C4-2B (cell line): ENCODE data around the gene STAB1.

ENCODE experiments used
- H3K27ac ChIP-seq: fragments of 450-650 bp; 2 replicates; pipeline ENCODE4 v1.5.1; 2017
- ZFX ChIP-seq: fragments of 450-650 bp; IDR thresholded peaks from 2 replicates; pipeline ENCODE4 v1.6.1; 2017
- TF ChIP-seq, protein P1 (sequence below): fragments of 450-650 bp; conservative IDR thresholded peaks from 2 replicates; pipeline ENCODE4 v1.5.1; 2017; ENCODE audit warnings: mild to moderate bottlenecking

STAB1 gene

DNA sequence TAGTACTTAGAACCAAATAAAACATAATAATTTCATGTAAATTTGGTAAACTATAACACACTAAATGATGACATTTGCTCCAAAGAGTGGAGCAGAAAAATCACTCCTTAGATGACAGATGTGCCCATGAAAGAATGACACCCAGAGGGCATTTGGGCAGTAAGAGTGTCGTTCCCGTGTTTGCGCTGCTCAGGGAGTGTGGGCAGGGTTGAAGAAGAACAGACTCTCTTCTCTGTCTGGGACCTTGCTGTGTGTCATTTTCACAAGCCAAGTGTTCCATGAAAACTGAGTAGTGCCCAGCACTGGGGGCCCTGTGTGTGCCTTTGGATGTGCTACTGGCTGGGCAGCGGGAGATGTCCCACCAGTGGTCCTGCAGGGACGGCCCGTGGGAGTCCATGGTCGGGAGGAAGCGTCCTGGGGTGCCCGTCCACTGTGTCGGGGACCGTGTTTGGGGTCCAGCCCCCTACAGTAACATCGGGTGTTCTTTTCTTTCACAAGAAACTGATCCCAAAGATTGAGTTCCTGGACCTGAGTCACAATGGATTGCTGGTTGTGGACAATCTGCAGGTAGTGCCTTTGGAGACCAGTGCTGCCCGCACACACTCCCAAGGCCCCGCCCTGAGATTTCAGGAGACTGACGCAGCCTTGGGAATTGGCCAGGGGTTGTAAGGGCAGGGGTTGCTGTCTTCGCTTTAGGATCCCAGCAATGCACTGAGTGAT lies 17.9 kb upstream of the STAB1 start:
- no peak overlapping the region for H3K27ac ChIP-seq
- TF ChIP-seq ZFX: no peak
- TF ChIP-seq, protein P1, sequence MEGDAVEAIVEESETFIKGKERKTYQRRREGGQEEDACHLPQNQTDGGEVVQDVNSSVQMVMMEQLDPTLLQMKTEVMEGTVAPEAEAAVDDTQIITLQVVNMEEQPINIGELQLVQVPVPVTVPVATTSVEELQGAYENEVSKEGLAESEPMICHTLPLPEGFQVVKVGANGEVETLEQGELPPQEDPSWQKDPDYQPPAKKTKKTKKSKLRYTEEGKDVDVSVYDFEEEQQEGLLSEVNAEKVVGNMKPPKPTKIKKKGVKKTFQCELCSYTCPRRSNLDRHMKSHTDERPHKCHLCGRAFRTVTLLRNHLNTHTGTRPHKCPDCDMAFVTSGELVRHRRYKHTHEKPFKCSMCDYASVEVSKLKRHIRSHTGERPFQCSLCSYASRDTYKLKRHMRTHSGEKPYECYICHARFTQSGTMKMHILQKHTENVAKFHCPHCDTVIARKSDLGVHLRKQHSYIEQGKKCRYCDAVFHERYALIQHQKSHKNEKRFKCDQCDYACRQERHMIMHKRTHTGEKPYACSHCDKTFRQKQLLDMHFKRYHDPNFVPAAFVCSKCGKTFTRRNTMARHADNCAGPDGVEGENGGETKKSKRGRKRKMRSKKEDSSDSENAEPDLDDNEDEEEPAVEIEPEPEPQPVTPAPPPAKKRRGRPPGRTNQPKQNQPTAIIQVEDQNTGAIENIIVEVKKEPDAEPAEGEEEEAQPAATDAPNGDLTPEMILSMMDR: no peak

DNA sequence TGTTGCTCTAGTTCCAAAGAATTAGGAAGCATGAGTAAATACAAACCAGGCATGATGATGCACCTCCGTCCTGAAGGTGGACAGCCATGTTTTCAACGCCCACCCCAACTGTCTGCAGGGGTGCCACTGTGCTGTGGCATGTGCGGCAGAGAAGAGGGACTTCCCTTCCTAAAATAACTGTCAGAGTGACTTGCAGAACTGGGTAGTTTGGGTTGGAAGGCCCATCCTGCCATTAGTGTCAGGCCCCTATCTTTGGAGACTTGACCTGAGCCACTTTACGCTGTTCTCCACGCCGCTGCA lies 17.4 kb upstream of the STAB1 start:
- H3K27ac ChIP-seq: no peak overlapping the region

DNA sequence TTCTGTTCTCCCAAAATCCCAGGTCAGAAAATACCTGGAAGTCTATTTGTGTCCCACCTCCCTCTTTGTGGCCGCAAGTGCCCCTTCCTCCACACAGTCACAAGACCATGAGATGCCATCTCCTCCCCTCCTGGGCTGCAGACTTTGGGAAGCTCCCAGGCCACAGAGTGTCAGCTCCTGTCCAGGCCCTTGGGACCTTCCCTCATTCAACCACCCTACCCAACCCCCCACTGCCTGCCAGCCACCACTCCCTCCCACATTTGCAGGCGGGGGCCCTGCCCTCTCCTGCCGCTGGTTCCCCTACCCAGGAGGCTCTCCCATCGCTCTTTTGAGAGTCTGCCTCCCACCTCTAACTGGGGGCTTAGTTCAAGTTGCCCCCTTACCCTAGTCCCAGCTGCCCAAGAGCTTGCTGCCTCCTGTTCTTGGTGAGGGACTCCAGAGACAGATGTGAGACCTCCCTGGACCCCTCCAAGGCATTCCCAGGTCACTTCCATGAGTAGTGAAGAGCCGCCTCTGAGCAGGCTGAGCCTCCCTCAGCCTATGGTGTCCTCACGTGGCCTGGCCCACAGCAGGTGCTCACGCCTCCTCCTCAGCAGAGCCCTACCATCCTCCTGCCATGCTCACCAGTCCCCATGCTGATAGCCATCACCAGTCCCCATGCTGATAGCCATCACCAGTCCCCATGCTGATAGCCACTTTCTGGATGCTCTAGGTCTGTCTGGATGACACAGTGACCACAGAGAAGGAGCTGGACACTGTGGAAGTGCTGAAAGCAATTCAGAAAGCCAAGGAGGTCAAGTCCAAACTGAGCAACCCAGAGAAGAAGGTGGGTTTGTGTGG lies 15.9 kb upstream of the STAB1 start:
- no peak overlapping the region for H3K27ac ChIP-seq
- TF ChIP-seq, protein P1: no peak
- no peak for TF ChIP-seq ZFX

More for the DNA sequence above, 17.4 kb upstream of the STAB1 start:
- TF ChIP-seq, protein P1: no peak
- no peak for TF ChIP-seq ZFX

- TF ChIP-seq, protein P1: no peak
- no peak for TF ChIP-seq ZFX
- no peak overlapping the region for H3K27ac ChIP-seq
Measured at GRCh38 chr3:52479877-52480575, 15.1 kb upstream of the STAB1 start.

DNA sequence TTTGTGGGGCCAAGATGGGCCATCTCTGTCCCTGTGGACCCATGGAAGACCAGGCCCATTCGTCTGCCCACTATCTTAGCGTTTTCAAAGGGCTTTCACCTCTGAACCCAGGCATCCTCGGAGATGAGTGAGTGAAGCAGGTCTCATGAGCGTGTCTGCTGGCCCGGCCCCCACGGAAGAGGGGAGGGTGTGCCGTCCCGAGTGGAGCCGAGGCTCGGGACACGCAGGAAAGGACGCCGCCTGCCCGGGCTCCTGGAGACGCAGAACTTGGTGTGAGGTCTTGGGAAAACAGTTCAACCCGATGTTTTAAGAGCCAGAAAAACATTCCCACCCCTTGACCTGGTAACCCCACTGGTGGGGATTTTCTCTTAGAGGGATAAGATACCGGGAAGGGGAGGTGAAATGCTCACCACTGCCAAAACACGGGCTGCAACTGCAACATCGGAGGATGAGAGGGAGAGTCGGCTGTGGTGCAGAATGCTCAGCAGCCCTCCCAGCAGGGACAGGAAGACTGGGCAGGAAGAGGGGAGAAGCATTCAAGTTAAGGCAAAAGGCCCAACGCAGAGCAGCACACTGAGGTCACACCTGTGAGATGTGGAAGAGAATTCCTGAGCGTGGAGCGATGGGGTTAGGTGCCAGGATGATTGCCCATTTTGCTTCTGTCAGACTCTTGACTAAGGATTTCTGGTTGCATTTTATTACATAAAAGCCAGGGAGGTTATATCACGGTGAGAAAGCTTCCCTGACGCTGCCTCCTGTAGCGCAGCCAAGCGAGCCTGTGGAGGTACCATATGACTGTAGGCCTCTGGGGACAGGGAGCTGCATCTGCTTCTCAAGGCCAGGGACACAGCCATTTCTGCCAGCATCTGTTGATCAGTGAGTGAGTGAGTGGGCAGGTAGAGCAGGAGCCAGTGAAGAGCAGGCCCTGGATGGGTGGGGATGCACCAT lies 14.1 kb upstream of the STAB1 start:
- H3K27ac ChIP-seq: no peak overlapping the region

DNA sequence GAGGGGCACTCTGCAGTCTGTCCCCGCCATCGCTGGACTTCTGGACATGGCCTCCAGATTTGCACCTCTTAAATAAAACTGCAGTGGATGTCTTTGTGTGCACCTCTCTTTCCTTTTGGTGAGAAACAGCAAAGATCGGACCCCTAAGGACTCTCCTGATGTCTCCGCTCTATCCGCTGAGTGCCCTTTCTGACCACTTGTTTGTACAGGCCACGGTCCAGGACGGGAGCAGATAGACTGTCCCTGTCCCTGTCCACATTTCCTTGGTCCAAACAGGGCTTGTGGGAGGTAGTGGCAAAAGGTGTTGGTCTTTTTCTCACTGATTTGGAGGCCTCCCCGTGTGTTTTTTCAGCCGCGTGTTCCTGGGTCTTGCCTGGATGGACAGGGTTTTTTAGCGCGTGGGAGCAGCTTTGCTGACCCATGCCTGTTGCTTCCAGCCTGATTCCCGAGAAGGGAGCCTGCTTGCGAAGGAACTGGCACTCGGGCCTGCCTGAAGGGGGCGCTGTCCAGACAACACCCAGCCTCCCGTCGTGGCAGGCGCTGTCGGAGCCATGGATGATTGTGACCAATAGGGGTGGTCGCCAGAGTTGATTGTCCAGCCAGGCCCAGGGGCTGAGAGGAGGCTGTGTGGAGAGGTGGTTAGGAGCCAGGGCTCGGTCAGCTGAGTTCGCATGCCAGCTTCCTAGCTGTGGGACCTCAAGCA lies 13.2 kb upstream of the STAB1 start:
- TF ChIP-seq, protein P1: no peak; the same call in 1 of the 2 replicates
- no peak for TF ChIP-seq ZFX
- no peak overlapping the region for H3K27ac ChIP-seq

More for the DNA sequence above, 14.1 kb upstream of the STAB1 start:
- no peak for TF ChIP-seq ZFX
- TF ChIP-seq, protein P1: no peak
